OCI-LY1 (cell line): Measurements from ENCODE around the gene CCDC92.

ENCODE experiments used
- H2AFZ ChIP-seq: fragments of 200-600 bp; sonication (generic), shearing (Covaris generic); 2 replicates; pipeline ENCODE4 v1.6.0; 2014; ENCODE audit warnings: antibody characterized with exemption, mild to moderate bottlenecking, low read length
- H3F3A ChIP-seq: fragments of 200-600 bp; sonication (generic), shearing (Covaris generic); 2 replicates; pipeline ENCODE4 v1.6.0; 2014; ENCODE audit warnings: mild to moderate bottlenecking, antibody characterized with exemption, low read length, moderate library complexity; ENCODE audit not compliant: insufficient read depth
- H3K27ac ChIP-seq: fragments of 200-600 bp; sonication (generic); 2 replicates; pipeline ENCODE4 v1.5.1; 2014; ENCODE audit warnings: low read length, mixed run types, mild to moderate bottlenecking, low read depth; ENCODE audit not compliant: poor library complexity, severe bottlenecking
- H3K27me3 ChIP-seq: fragments of 200-600 bp; sonication (generic); 2 replicates; pipeline ENCODE4 v1.6.0; 2014; ENCODE audit warnings: antibody characterized with exemption, mild to moderate bottlenecking, low read length, moderate library complexity; ENCODE audit not compliant: insufficient read depth
- H3K36me3 ChIP-seq: fragments of 200-600 bp; sonication (generic); 2 replicates; pipeline ENCODE4 v1.6.1; 2014; ENCODE audit warnings: mild to moderate bottlenecking, antibody characterized with exemption, low read length, moderate library complexity, mixed read lengths; ENCODE audit not compliant: insufficient read depth
- H3K4me1 ChIP-seq: fragments of 200-600 bp; sonication (generic); 2 replicates; pipeline ENCODE4 v1.5.1; 2014; ENCODE audit warnings: mild to moderate bottlenecking, low read length, moderate library complexity; ENCODE audit not compliant: insufficient read depth, severe bottlenecking
- H3K4me2 ChIP-seq: fragments of 200-600 bp; sonication (generic), shearing (Covaris generic); 2 replicates; pipeline ENCODE4 v1.6.1; 2014; ENCODE audit warnings: low read length
- H3K4me3 ChIP-seq: fragments of 200-600 bp; sonication (generic); 2 replicates; pipeline ENCODE4 v1.5.1; 2014; ENCODE audit warnings: low read length, low read depth, mild to moderate bottlenecking, mixed read lengths; ENCODE audit not compliant: poor library complexity, severe bottlenecking
- H3K79me2 ChIP-seq: fragments of 200-600 bp; shearing (Covaris generic); 2 replicates; pipeline ENCODE4 v1.6.1; 2016; ENCODE audit warnings: mixed run types, low read length, mixed read lengths; ENCODE audit not compliant: insufficient read depth
- H3K9ac ChIP-seq: fragments of 200-600 bp; sonication (generic), shearing (Covaris generic); 2 replicates; pipeline ENCODE4 v1.6.1; 2014; ENCODE audit warnings: mild to moderate bottlenecking, low read length, mixed read lengths
- H3K9me2 ChIP-seq: fragments of 200-600 bp; sonication (generic), shearing (Covaris generic); 2 replicates; pipeline ENCODE4 v1.6.1; 2014; ENCODE audit warnings: low read depth, mild to moderate bottlenecking, low read length, mixed read lengths
- H3K9me3 ChIP-seq: fragments of 200-600 bp; shearing (Covaris generic); 2 replicates; pipeline ENCODE4 v1.6.1; 2014; ENCODE audit warnings: low read length, mixed read lengths
- H4K20me1 ChIP-seq: fragments of 200-600 bp; sonication (generic), shearing (Covaris generic); 2 replicates; pipeline ENCODE4 v1.6.0; 2016; ENCODE audit warnings: mild to moderate bottlenecking, low read length; ENCODE audit not compliant: insufficient read depth
- EZH2 ChIP-seq: fragments of 200-600 bp; sonication (generic), shearing (Covaris generic); IDR thresholded peaks from 2 replicates; pipeline ENCODE4 v1.8.0; 2017; ENCODE audit warnings: borderline replicate concordance, mixed run types, mild to moderate bottlenecking, antibody characterized with exemption, low read length, moderate library complexity, mixed read lengths
- TF ChIP-seq, protein P1 (sequence below): fragments of 200-600 bp; sonication (generic), shearing (Covaris generic); IDR thresholded peaks from 2 replicates; pipeline ENCODE4 v1.5.1; 2017; ENCODE audit warnings: mild to moderate bottlenecking, antibody characterized with exemption, low read length, moderate library complexity, mixed read lengths

Gene CCDC92

DNA sequence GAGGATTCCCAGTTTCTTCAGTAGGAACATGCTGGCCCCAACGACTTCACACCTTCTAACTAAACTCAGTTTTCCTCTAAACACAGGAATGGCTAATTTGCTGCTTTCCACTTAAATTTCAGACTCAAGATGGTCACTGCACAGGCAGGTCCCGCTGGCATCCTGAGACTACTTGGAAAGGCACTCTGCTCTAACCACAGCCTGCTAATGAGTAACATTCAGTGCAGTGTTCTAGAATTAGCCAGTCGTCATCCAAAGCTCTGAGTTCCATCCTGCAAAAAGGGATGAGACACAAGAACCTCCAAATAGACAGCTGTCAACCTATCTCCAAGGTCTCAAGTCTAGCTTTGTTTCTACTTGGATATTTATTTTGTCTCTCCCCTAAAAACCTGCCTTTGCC lies 6.0 kb downstream of the CCDC92 start:
- no peaks in the 10 kb centered on the region for H3K9me2 ChIP-seq
- no peaks in the 10 kb centered on the region for H3K9me3 ChIP-seq
- no peaks in the 10 kb centered on the region; the same call in 1 of the 2 replicates for H3K27me3 ChIP-seq
- TF ChIP-seq, protein P1, sequence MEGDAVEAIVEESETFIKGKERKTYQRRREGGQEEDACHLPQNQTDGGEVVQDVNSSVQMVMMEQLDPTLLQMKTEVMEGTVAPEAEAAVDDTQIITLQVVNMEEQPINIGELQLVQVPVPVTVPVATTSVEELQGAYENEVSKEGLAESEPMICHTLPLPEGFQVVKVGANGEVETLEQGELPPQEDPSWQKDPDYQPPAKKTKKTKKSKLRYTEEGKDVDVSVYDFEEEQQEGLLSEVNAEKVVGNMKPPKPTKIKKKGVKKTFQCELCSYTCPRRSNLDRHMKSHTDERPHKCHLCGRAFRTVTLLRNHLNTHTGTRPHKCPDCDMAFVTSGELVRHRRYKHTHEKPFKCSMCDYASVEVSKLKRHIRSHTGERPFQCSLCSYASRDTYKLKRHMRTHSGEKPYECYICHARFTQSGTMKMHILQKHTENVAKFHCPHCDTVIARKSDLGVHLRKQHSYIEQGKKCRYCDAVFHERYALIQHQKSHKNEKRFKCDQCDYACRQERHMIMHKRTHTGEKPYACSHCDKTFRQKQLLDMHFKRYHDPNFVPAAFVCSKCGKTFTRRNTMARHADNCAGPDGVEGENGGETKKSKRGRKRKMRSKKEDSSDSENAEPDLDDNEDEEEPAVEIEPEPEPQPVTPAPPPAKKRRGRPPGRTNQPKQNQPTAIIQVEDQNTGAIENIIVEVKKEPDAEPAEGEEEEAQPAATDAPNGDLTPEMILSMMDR, result no peak
- no peak for TF ChIP-seq EZH2
- H3K79me2 ChIP-seq, result no peaks in the 10 kb centered on the region
- no peak overlapping the region for H3K9ac ChIP-seq
- no peak overlapping the region for H2AFZ ChIP-seq
- H3K36me3 ChIP-seq, result no peaks in the 10 kb centered on the region
- no peak overlapping the region for H3K4me3 ChIP-seq
- H3K4me2 ChIP-seq, result no peak overlapping the region
- H3K4me1 ChIP-seq, result peaks cover 5% of the 10 kb centered on the region
- 0 out of 2 replicates have a peak, but pooled peaks cover 4% of the 10 kb centered on the region for H3F3A ChIP-seq
- no peak overlapping the region for H3K27ac ChIP-seq
- H4K20me1 ChIP-seq, result 0 out of 2 replicates have a peak, but pooled peaks cover 5% of the 10 kb centered on the region

DNA sequence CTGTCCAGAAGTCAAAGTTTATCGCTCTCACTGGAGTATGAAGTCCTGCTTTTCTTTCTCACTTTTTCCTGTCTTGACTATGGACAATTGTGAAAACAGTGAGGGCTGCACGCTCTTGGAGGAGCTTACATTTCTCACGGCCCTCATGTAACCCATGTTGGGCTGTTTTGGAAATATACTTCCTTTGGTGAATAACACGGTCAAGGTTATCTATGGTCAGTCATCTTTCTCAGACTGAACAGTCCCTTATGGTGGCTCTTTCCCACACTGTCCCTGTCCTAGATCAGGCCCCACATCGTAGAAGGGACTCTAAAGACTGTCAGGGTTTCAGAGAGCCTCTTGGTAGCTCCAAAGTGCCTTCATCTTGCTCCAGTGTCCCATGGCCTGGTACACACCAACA lies 7.2 kb downstream of the CCDC92 start:
- no peaks in the 10 kb centered on the region for H3K4me1 ChIP-seq
- 0 out of 2 replicates have a peak, but pooled peaks cover 5% of the 10 kb centered on the region for H4K20me1 ChIP-seq
- no peaks in the 10 kb centered on the region for H3K36me3 ChIP-seq
- TF ChIP-seq, protein P1, result no peak
- no peak for TF ChIP-seq EZH2
- no peaks in the 10 kb centered on the region for H3F3A ChIP-seq
- no peaks in the 10 kb centered on the region for H3K79me2 ChIP-seq
- H3K4me2 ChIP-seq, result no peak overlapping the region
- no peaks in the 10 kb centered on the region for H3K9me2 ChIP-seq
- H2AFZ ChIP-seq, result no peak overlapping the region
- no peak overlapping the region for H3K9ac ChIP-seq
- no peaks in the 10 kb centered on the region; the same call in 1 of the 2 replicates for H3K27me3 ChIP-seq
- H3K9me3 ChIP-seq, result no peaks in the 10 kb centered on the region
- H3K4me3 ChIP-seq, result no peak overlapping the region
- H3K27ac ChIP-seq, result no peak overlapping the region

DNA sequence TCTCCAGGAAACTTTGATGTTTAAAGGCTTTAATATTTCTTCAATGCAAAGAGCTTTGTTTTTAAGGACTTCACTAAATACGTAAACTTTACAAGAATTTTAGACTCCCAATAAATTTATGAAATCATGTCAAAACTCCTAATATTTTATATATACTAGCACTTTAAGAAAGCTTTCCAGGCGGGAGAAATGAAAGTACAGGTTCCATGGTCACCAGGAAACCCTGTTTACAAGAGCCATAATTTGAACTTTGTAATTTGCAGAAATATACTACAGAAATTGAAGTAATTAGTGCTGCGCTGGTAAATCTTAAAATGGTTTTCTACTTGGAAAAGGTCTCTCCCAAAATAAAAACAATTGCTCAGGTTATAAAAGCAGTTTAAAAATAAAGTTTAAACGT lies 8.8 kb downstream of the CCDC92 start:
- Histone ChIP-seq H3K27ac (no peak overlapping the region), H3K9ac (no peak overlapping the region), H3K27me3 (no peaks in the 10 kb centered on the region; the same call in 1 of the 2 replicates), H3K36me3 (no peaks in the 10 kb centered on the region), H3K4me1 (no peaks in the 10 kb centered on the region), H3K9me2 (no peaks in the 10 kb centered on the region), H3F3A (no peaks in the 10 kb centered on the region), H3K4me2 (no peak overlapping the region), H3K4me3 (no peak overlapping the region), H4K20me1 (0 out of 2 replicates have a peak, but pooled peaks cover 5% of the 10 kb centered on the region), H3K79me2 (no peaks in the 10 kb centered on the region), H3K9me3 (no peaks in the 10 kb centered on the region), H2AFZ (no peak overlapping the region)
- TF ChIP-seq EZH2, result no peak
- TF ChIP-seq, protein P1, result no peak
